ENCODE results near the gene GRK3.

DNA sequence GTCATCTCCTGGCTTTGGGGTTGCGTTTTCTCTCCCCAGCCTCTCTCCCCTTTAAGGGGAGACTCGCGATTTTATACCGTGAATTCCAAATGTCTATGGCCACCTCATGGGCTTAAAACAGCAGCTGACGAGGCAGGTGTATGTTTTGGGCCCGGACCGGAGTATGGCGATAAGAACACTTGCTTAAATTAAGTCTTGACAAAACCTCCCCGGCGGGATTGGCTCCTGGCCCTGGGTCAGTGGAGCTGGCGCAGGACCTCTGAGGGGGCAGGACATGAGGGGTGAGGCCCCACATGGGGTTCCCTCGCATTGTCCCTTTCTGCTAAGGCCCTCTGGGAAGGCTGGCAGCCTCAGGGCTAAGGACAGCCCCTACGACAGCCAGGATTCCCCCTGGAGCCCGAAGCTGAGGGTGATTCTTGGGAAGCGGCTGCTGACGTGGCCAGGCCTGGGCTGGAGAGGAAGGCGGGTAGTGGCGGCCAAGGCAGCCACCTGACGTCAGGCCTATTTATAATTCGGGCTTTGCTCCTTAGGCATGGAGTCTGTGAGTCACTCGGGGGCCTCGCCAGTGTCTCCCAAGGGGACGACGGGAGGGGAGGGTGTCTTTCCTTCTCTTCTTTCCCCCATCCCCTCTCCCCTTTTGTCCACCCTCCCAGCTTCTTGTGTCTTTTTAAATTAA lies 190.2 kb downstream of the GRK3 start:
- TF ChIP-seq, protein P1, sequence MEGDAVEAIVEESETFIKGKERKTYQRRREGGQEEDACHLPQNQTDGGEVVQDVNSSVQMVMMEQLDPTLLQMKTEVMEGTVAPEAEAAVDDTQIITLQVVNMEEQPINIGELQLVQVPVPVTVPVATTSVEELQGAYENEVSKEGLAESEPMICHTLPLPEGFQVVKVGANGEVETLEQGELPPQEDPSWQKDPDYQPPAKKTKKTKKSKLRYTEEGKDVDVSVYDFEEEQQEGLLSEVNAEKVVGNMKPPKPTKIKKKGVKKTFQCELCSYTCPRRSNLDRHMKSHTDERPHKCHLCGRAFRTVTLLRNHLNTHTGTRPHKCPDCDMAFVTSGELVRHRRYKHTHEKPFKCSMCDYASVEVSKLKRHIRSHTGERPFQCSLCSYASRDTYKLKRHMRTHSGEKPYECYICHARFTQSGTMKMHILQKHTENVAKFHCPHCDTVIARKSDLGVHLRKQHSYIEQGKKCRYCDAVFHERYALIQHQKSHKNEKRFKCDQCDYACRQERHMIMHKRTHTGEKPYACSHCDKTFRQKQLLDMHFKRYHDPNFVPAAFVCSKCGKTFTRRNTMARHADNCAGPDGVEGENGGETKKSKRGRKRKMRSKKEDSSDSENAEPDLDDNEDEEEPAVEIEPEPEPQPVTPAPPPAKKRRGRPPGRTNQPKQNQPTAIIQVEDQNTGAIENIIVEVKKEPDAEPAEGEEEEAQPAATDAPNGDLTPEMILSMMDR (IDR thresholded peaks at IDR 0.05 in 2 of 3, conservative IDR thresholded peaks at IDR 0.05 in 1 of 3; ENCODE audit: control insufficient read depth in 2 of 3, extremely low read depth in 1 of 3, insufficient read depth in 1 of 3, low read depth in 3 of 3, low read length in 3 of 3), result no peak
- no peak for TF ChIP-seq POLR2A (IDR thresholded peaks at IDR 0.05; ENCODE audit: low read depth, low read length)
- TF ChIP-seq HDAC2 (IDR thresholded peaks at IDR 0.05), result no peak
- no peak for TF ChIP-seq ZNF274 (IDR thresholded peaks at IDR 0.05; ENCODE audit: insufficient read depth, insufficient read length)
- no peak for TF ChIP-seq EP300 (IDR thresholded peaks at IDR 0.05; ENCODE audit: borderline replicate concordance in 1 of 2, control insufficient read depth in 1 of 2, low read depth in 2 of 2, low read length in 2 of 2)
- TF ChIP-seq, protein P2, sequence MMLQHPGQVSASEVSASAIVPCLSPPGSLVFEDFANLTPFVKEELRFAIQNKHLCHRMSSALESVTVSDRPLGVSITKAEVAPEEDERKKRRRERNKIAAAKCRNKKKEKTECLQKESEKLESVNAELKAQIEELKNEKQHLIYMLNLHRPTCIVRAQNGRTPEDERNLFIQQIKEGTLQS (IDR thresholded peaks at IDR 0.05; ENCODE audit: borderline replicate concordance, extremely low read depth, low read depth, low read length), result no peak
- no peak for TF ChIP-seq NRF1 (conservative IDR thresholded peaks at IDR 0.05; ENCODE audit: low read depth, low read length)
- no peak for TF ChIP-seq DPF2 (IDR thresholded peaks at IDR 0.05)

Data from GM12878 (cell line).